PC-9 (cell line): ENCODE results near the gene TGFB3.

Experiments
- CTCF ChIP-seq: fragments of 200-600 bp; sonication (generic); conservative IDR thresholded peaks from 2 replicates; pipeline ENCODE4 v1.6.1; 2017; ENCODE audit warnings: mixed run types, antibody characterized with exemption, mild to moderate bottlenecking, moderate library complexity
- EZH2 ChIP-seq: fragments of 200-600 bp; sonication (generic); IDR thresholded peaks from 2 replicates; pipeline ENCODE4 v1.8.0; 2017; ENCODE audit warnings: antibody characterized with exemption, low read depth

GRCh38 chr14:76007852-76008251 is 26.1 kb upstream of the TGFB3 start:
- no peak for TF ChIP-seq CTCF
- no peak for TF ChIP-seq EZH2
